ENCODE data around the gene LRTM2. TPM values are rescaled to one million over a fixed set of nuclear protein-coding genes. Genes with fewer than 3 reads are reported as not detected.

The LRTM2 gene
- total RNA-seq, 1 donor, result not detected

- Histone ChIP-seq H3K4me2 (ENCODE audit: insufficient read depth, low read length) (no peak overlapping the region), H3K9me3 (ENCODE audit: low read depth, low read length) (no peaks in the 10 kb centered on the region), H2AFZ (ENCODE audit: low read length) (no peak overlapping the region), H3K27ac (ENCODE audit: low read depth, low read length) (no peak overlapping the region), H3K4me3 (ENCODE audit: insufficient read depth, low read length) (no peak overlapping the region), H4K20me1 (ENCODE audit: insufficient read depth, low read length) (no peaks in the 10 kb centered on the region), H3K4me1 (ENCODE audit: insufficient read depth, low read length) (no peaks in the 10 kb centered on the region), H3K79me2 (ENCODE audit: insufficient read depth, low read length) (no peaks in the 10 kb centered on the region), H3K27me3 (ENCODE audit: insufficient read depth, low read length) (peaks cover 73% of the 10 kb centered on the region), H3K36me3 (ENCODE audit: insufficient read depth, low read length) (no peaks in the 10 kb centered on the region)
- TF ChIP-seq, protein P1, sequence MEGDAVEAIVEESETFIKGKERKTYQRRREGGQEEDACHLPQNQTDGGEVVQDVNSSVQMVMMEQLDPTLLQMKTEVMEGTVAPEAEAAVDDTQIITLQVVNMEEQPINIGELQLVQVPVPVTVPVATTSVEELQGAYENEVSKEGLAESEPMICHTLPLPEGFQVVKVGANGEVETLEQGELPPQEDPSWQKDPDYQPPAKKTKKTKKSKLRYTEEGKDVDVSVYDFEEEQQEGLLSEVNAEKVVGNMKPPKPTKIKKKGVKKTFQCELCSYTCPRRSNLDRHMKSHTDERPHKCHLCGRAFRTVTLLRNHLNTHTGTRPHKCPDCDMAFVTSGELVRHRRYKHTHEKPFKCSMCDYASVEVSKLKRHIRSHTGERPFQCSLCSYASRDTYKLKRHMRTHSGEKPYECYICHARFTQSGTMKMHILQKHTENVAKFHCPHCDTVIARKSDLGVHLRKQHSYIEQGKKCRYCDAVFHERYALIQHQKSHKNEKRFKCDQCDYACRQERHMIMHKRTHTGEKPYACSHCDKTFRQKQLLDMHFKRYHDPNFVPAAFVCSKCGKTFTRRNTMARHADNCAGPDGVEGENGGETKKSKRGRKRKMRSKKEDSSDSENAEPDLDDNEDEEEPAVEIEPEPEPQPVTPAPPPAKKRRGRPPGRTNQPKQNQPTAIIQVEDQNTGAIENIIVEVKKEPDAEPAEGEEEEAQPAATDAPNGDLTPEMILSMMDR (IDR thresholded peaks at IDR 0.05; ENCODE audit: extremely low read depth, low read depth, low read length), result no peak
- no peak for DNase-seq (ENCODE audit: insufficient read length, low spot score, missing footprints)
Observed at GRCh38 chr12:1885082-1885596, 64.8 kb downstream of the LRTM2 start.

- no peak overlapping the region for H3K27ac ChIP-seq (ENCODE audit: low read depth, low read length)
- DNase-seq (ENCODE audit: insufficient read length, low spot score, missing footprints), result no peak
- TF ChIP-seq, protein P1 (IDR thresholded peaks at IDR 0.05; ENCODE audit: extremely low read depth, low read depth, low read length), result no peak
- H3K79me2 ChIP-seq (ENCODE audit: insufficient read depth, low read length), result no peaks in the 10 kb centered on the region
- H4K20me1 ChIP-seq (ENCODE audit: insufficient read depth, low read length), result no peaks in the 10 kb centered on the region
- H3K4me3 ChIP-seq (ENCODE audit: insufficient read depth, low read length), result no peak overlapping the region
- peaks cover 70% of the 10 kb centered on the region for H3K27me3 ChIP-seq (ENCODE audit: insufficient read depth, low read length)
- no peaks in the 10 kb centered on the region for H3K4me1 ChIP-seq (ENCODE audit: insufficient read depth, low read length)
- no peaks in the 10 kb centered on the region for H3K36me3 ChIP-seq (ENCODE audit: insufficient read depth, low read length)
- H2AFZ ChIP-seq (ENCODE audit: low read length), result no peak overlapping the region
- H3K4me2 ChIP-seq (ENCODE audit: insufficient read depth, low read length), result no peak overlapping the region
- no peaks in the 10 kb centered on the region for H3K9me3 ChIP-seq (ENCODE audit: low read depth, low read length)
Observed at GRCh38 chr12:1885599-1886245, 65.4 kb downstream of the LRTM2 start.

Other genes with a start within 250 kb of the LRTM2 start
- 9.8 and 10.3 TPM in 2 replicates for gene FBXL14, start 226.0 kb upstream of the LRTM2 start, total RNA-seq
- gene WNT5B, start 191.3 kb upstream of the LRTM2 start, total RNA-seq, result 59.0 and 71.0 TPM in 2 replicates
- 32.2 and 33.0 TPM in 2 replicates for gene ADIPOR2, start 129.5 kb upstream of the LRTM2 start, total RNA-seq
- 0.72 and 0.88 TPM in 2 replicates for gene CACNA2D4, start 98.1 kb downstream of the LRTM2 start, total RNA-seq
- 13.0 and 15.3 TPM in 2 replicates for gene DCP1B, start 183.9 kb downstream of the LRTM2 start, total RNA-seq
- 19.2 and 22.4 TPM in 2 replicates for gene CACNA1C, start 232.4 kb downstream of the LRTM2 start, total RNA-seq

Data from osteoblast (primary cell).